Stimulated activated CD8-positive, alpha-beta memory T cell treated with anti-CD3 and anti-CD28 coated beads, Interleukin-2, amount 100 ng/mL, for 48 hours (primary cell): Measurements from ENCODE around the gene MRPS26.
"Not testable (repeated sequence)": the region's sequence is repeated elsewhere in the genome, so short reads cannot be mapped to it uniquely, and the experiment has no call there.

Experiments
- DNase-seq, 2 donors: peaks; one replicate each; pipeline ENCODE4 v3.0.0-alpha.2; 2020; ENCODE audit warnings: low read depth in 2 of 2

The MRPS26 gene

GRCh38 chr20:3045816-3046676, at the start of gene MRPS26:
Gene MRPS26 (plus strand): TSS chr20:3046052. CDS start chr20:3046069, 17 bp downstream.
- peak; percentile 76 to 78 for DNase-seq

GRCh38 chr20:2998728-2999127, 47.1 kb upstream of the MRPS26 start:
- no peak for DNase-seq

GRCh38 chr20:3000852-3001523, 44.9 kb upstream of the MRPS26 start:
- DNase-seq = no peak

GRCh38 chr20:3003416-3003815, 42.4 kb upstream of the MRPS26 start:
- DNase-seq = no peak

- DNase-seq = no peak
Measured at GRCh38 chr20:3010985-3011723, 34.7 kb upstream of the MRPS26 start.

GRCh38 chr20:3011752-3012151, 34.1 kb upstream of the MRPS26 start:
- no peak for DNase-seq

GRCh38 chr20:3013771-3014170, 32.1 kb upstream of the MRPS26 start:
- DNase-seq = no peak

GRCh38 chr20:3014179-3014578, 31.7 kb upstream of the MRPS26 start:
- no peak for DNase-seq

- no peak for DNase-seq
Measured at GRCh38 chr20:3014662-3015061, 31.2 kb upstream of the MRPS26 start.

- not testable (repeated sequence) for DNase-seq
Measured at GRCh38 chr20:3015302-3015701, 30.6 kb upstream of the MRPS26 start.

- no peak for DNase-seq
Measured at GRCh38 chr20:3021327-3021726, 24.5 kb upstream of the MRPS26 start.

- no peak for DNase-seq
Measured at GRCh38 chr20:3021777-3022176, 24.1 kb upstream of the MRPS26 start.

- not testable (repeated sequence) for DNase-seq
Measured at GRCh38 chr20:3022559-3023490, 23.0 kb upstream of the MRPS26 start.

GRCh38 chr20:3027987-3028386, 17.9 kb upstream of the MRPS26 start:
- no peak for DNase-seq

- no peak for DNase-seq
Measured at GRCh38 chr20:3031524-3032147, 14.2 kb upstream of the MRPS26 start.

GRCh38 chr20:3032624-3033023, 13.2 kb upstream of the MRPS26 start:
- DNase-seq = no peak

- no peak for DNase-seq
Measured at GRCh38 chr20:3037654-3038053, 8.2 kb upstream of the MRPS26 start.

- DNase-seq = no peak
Measured at GRCh38 chr20:3038454-3038853, 7.4 kb upstream of the MRPS26 start.

GRCh38 chr20:3039426-3039825, 6.4 kb upstream of the MRPS26 start:
- no peak for DNase-seq

GRCh38 chr20:3040086-3040485, 5.8 kb upstream of the MRPS26 start:
- no peak for DNase-seq
